GM23248 (cell line): ENCODE measurements around the gene PMPCA.

ENCODE experiments used
- EZH2 ChIP-seq: fragments of 200-600 bp; sonication (generic); IDR thresholded peaks from 2 replicates; pipeline ENCODE4 v1.6.1; 2018; ENCODE audit warnings: antibody characterized with exemption, mild to moderate bottlenecking; ENCODE audit not compliant: insufficient read depth, poor library complexity, severe bottlenecking
- EZH2phosphoT487 ChIP-seq: fragments of 200-600 bp; sonication (generic); IDR thresholded peaks from 2 replicates; pipeline ENCODE4 v1.6.1; 2018; ENCODE audit warnings: antibody characterized with exemption, moderate library complexity, mild to moderate bottlenecking, low read depth; ENCODE audit not compliant: insufficient read depth

DNA sequence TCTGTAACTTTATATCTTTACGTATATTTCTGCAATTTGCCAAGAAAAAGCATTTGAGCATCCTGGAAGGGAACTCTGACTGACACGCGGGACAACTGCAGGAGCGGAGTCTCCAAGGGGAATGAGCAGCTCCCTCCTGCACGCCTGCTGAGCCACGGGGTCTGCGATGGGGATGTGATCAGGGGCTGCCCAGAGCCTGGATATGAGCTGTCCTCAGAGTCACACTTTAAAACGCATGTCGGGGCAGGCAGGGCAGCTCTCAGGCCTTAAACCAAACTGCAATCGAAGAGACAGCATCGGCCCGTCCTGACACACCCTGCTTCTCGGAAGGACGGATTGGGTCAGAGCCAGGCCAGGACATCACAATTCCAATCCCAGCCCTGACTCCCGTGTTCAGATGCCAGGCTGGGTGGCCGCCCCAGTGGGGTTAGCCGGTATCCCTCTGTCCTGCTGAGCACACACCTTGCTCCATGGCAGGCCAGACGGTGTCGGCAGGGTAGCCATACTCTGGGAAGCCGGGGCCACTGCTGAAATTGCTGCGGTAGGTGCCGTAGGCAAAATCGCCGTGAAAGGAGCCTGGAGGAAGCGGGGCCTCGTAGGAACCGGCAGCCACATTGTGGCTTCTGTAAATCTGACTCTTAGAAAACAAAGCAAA lies 55.2 kb downstream of the PMPCA start:
- TF ChIP-seq EZH2 (no peak), EZH2phosphoT487 (no peak)
